ENCODE data around the gene KCNA2.

DNA sequence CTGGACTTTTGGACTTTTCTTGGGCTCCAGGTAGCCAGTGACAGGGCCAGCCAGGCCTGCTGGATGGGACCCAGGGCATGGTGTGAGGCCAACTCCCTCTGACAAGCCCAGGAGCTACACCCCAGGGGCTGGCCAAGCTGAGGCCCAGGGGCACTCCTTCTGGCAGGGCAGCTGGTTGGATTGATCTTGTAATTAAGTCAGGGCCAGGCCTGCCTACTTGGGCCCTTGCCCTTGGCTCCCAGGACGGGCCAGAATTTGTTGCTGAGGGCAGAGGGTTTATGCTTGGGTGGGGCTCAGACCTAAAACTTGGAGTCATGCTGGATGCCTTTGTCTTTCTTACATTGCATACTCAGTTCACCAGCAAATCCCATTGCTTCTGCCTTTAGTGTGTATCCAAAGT is 20.7 kb downstream of the KCNA2 start:
- no peak for TF ChIP-seq POLR2AphosphoS5 (IDR thresholded peaks at IDR 0.05; ENCODE audit: low read depth, low read length)
- no peak for TF ChIP-seq POLR2A (IDR thresholded peaks at IDR 0.05; ENCODE audit: low read depth, low read length)
- no peak for TF ChIP-seq TAF1 (IDR thresholded peaks at IDR 0.05; ENCODE audit: low read depth, low read length)
